ENCODE data around the gene TRAK1.

Gene TRAK1

DNA sequence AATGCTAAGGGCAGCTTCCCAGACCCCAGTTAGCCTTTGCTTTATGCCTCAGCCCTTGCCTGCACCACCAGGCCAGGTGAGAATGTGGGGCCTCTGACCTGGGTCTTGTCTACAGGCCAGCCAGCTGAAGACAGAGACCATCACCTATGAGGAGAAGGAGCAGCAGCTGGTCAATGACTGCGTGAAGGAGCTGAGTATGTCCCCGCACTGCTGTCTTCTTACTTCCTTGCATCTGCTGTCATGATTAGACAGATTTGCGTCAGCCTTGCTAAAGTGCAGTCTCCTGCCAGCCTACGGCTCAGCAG is 100.2 kb downstream of the TRAK1 start:
- no peaks in the 10 kb centered on the region for H3K9me3 ChIP-seq (replicated peaks in 1 of 11)
- peaks cover 52 to 65% (median 58%) of the 10 kb centered on the region in 10 experiments for H3K4me1 ChIP-seq
- no peaks in the 10 kb centered on the region for H3K27me3 ChIP-seq
- H3K4me2 ChIP-seq: peak overlapping the region; percentile 57 to 94 (median 79)
- H3K9ac ChIP-seq: peak overlapping the region in 3 of 11 experiments; percentile 6 to 41 (median 35); a peak in 4 of 22 replicates
- peaks cover 7 to 99% (median 65%) of the 10 kb centered on the region in 11 experiments; a peak in 20 of 22 replicates for H4K20me1 ChIP-seq
- peaks cover 68 to 87% (median 75%) of the 10 kb centered on the region in 11 experiments for H3K36me3 ChIP-seq
- no peak overlapping the region for H3K4me3 ChIP-seq
- H3K27ac ChIP-seq: peak overlapping the region in 9 of 11 experiments; percentile 1 to 76 (median 56); a peak in 11 of 22 replicates
- no peak for TF ChIP-seq Cebpa-rat (IDR thresholded peaks at IDR 0.05)

DNA sequence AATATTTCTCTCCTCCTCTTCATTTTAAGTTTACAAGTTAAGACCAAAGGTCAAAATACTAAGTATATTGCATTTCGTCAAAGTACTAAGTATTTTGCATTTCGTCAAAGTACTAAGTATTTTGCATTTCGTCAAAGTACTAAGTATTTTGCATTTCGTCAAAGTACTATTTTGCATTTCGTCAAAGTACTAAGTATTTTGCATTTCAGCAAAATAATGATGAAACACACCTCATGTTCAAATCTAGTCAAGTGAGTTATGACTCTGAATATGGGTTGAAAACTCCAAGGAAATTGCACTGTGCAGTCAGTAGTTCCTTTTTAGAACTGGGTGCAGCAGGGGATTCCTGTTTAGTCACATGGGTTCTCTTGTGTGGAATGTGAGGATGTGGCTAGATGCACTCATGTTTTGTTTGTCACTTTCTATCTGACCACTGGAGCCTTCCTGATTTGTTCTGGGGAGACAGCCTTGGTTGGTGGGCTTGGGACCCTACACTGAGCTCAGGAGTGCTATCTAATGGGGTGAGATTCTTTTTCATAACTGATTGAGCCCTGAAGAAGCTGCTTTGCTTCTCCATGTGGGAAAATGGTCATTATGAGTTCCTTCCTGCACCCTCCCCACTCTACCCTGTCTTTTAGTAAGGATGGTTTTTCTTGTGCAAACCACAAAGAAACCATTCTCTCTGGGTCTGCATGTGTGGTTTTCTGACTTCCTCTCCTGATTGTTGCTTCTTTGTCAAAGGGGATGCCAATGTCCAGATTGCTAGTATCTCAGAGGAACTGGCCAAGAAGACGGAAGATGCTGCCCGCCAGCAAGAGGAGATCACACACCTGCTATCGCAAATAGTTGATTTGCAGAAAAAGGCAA is 101.4 kb downstream of the TRAK1 start:
- Histone ChIP-seq H3K27me3 (no peaks in the 10 kb centered on the region), H3K36me3 (peaks cover 68 to 87% (median 76%) of the 10 kb centered on the region in 11 experiments), H4K20me1 (peaks cover 7 to 89% (median 58%) of the 10 kb centered on the region in 11 experiments; a peak in 20 of 22 replicates), H3K4me1 (peaks cover 52 to 67% (median 59%) of the 10 kb centered on the region in 10 experiments), H3K9ac (peak overlapping the region in 6 of 11 experiments; percentile 17 to 55 (median 33); a peak in 7 of 22 replicates), H3K9me3 (replicated peaks in 1 of 11) (no peaks in the 10 kb centered on the region), H3K27ac (peak overlapping the region in 10 of 11 experiments; percentile 33 to 76 (median 53); a peak in 19 of 22 replicates), H3K4me3 (peak overlapping the region in 2 of 10 experiments; percentile 4 to 36; a peak in 2 of 20 replicates), H3K4me2 (peak overlapping the region; percentile 57 to 94 (median 79))
- TF ChIP-seq Cebpa-rat (IDR thresholded peaks at IDR 0.05): no peak

DNA sequence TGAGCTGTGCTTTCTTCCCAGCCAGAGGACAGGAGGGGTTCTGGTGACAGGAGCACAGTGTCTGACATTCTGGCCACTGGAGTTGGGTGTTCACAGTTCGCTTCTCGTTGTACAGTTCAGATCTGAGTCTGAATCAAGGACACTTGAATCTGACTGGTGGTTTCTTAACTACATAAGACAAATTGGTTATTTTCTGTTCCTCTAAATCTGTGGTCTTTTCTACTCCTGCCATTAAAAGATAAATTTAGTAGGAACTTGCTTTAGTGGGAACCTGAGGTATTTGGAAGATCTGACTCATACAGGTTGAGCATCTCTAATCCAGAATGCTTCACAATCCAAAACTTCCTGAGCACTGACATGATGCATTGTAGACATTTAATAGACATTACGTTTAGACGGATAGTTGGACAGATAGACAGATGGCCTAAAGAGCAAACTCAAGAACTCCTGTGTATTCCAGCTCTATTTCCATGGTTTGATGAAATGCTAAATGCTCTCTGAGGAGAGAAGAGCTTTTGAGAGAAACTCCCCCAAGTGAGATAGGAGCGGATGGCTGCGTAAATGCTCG is 103.9 kb downstream of the TRAK1 start:
- H3K9me3 ChIP-seq (replicated peaks in 1 of 11): no peaks in the 10 kb centered on the region
- H3K27me3 ChIP-seq: no peaks in the 10 kb centered on the region
- H3K27ac ChIP-seq: peak overlapping the region in 2 of 11 experiments; percentile 26 to 52; a peak in 1 of 22 replicates
- H4K20me1 ChIP-seq: peaks cover 7 to 84% (median 47%) of the 10 kb centered on the region in 11 experiments; a peak in 20 of 22 replicates
- H3K4me2 ChIP-seq: peak overlapping the region; percentile 42 to 94 (median 61)
- peak overlapping the region in 1 of 11 experiments; percentile 22; a peak in 1 of 22 replicates for H3K9ac ChIP-seq
- H3K4me1 ChIP-seq: peaks cover 59 to 73% (median 65%) of the 10 kb centered on the region in 10 experiments
- peaks cover 68 to 87% (median 76%) of the 10 kb centered on the region in 11 experiments for H3K36me3 ChIP-seq
- TF ChIP-seq Cebpa-rat (IDR thresholded peaks at IDR 0.05): no peak
- no peak overlapping the region for H3K4me3 ChIP-seq

DNA sequence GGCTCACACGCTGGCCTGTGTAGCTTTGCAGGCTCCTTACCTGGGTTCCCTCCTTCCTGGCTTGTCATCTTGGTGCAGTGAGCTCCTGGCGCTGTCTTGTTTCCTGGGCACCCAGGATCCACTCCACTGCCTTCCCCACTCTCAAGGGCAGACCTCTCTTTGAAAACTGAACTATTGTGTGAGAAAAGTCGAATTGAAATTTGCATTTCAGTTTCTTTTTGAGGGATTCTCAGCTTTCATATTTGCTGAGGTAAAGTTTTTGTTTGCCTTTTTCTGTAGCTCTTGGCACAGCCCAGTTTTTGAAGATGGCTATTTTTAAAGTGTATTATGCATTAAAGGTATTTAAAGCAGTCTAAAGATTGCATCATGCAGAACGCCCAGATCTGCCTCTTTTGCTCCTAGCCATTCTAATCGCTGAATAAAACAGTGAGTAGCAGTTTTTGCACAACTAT is 104.7 kb downstream of the TRAK1 start:
- H3K4me2 ChIP-seq: peak overlapping the region; percentile 42 to 94 (median 61)
- no peaks in the 10 kb centered on the region for H3K27me3 ChIP-seq
- H3K27ac ChIP-seq: peak overlapping the region in 5 of 11 experiments; percentile 19 to 52 (median 39); a peak in 7 of 22 replicates

DNA sequence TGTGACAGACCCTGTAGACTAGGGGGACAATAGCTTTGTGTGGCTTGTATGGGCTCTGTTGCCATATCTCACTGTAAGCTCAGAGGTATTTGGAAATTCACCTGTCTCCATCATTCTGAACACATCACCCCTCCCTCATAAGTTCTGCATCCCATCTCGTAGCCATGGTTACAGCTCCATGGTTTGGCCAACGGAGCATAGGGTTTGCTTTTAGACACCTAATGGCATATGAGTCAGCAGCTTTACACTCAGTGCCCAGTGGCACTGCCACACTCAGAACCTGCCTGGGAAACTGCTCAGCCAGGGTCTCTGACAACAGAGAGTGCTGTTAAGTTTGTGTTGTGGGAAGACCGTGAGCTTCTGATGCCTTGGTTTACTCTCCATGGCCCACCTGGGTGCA is 107.6 kb downstream of the TRAK1 start:
- Histone ChIP-seq H3K27ac (peak overlapping the region in 1 of 11 experiments; percentile 7; a peak in 1 of 22 replicates), H3K9me3 (replicated peaks in 1 of 11) (no peaks in the 10 kb centered on the region), H3K4me1 (peaks cover 26 to 42% (median 35%) of the 10 kb centered on the region in 10 experiments), H4K20me1 (peaks cover 6 to 48% (median 16%) of the 10 kb centered on the region in 11 experiments; a peak in 14 of 22 replicates), H3K36me3 (peaks cover 98 to 100% (median 99%) of the 10 kb centered on the region in 11 experiments), H3K9ac (no peak overlapping the region), H3K4me2 (no peak overlapping the region), H3K4me3 (no peak overlapping the region), H3K27me3 (no peaks in the 10 kb centered on the region)
- no peak for TF ChIP-seq Cebpa-rat (IDR thresholded peaks at IDR 0.05)

More for the DNA sequence above, 104.7 kb downstream of the TRAK1 start:
- no peak for TF ChIP-seq Cebpa-rat (IDR thresholded peaks at IDR 0.05)
- peaks cover 73 to 89% (median 79%) of the 10 kb centered on the region in 11 experiments for H3K36me3 ChIP-seq
- no peak overlapping the region for H3K4me3 ChIP-seq
- H3K4me1 ChIP-seq: peaks cover 54 to 70% (median 63%) of the 10 kb centered on the region in 10 experiments
- no peaks in the 10 kb centered on the region for H3K9me3 ChIP-seq (replicated peaks in 1 of 11)
- H3K9ac ChIP-seq: peak overlapping the region in 3 of 11 experiments; percentile 16 to 22 (median 21); a peak in 2 of 22 replicates
- peaks cover 7 to 75% (median 40%) of the 10 kb centered on the region in 11 experiments; a peak in 19 of 22 replicates for H4K20me1 ChIP-seq

DNA sequence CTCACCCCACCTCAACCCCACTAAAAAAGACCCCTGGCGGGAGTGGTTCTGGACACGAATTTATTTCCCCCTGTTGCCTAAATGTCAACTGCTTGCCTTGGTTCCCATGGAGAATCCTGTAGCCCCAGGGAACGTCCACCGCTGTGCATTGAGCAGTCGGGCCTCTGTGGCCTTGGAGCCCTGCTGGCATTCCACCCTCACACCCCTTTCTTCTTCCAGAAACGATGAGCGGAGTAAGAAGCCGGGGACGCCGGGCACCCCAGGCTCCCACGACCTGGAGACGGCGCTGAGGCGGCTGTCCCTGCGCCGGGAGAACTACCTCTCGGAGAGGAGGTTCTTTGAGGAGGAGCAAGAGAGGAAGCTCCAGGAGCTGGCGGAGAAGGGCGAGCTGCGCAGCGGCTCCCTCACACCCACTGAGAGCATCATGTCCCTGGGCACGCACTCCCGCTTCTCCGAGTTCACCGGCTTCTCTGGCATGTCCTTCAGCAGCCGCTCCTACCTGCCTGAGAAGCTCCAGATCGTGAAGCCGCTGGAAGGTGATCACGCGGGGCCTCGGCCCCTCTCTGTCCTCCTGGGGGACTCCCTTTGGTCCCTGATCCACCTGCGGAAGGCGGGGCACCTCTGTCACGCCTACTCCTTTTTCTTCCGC is 111.2 kb downstream of the TRAK1 start:
- no peak overlapping the region for H3K9ac ChIP-seq
- H3K36me3 ChIP-seq: peaks cover 97 to 100% (median 99%) of the 10 kb centered on the region in 11 experiments
- peaks cover 7 to 45% (median 14%) of the 10 kb centered on the region in 11 experiments; a peak in 11 of 22 replicates for H4K20me1 ChIP-seq
- H3K4me1 ChIP-seq: peaks cover 8 to 28% (median 20%) of the 10 kb centered on the region in 10 experiments
- TF ChIP-seq Cebpa-rat (IDR thresholded peaks at IDR 0.05): no peak
- H3K9me3 ChIP-seq (replicated peaks in 1 of 11): no peaks in the 10 kb centered on the region
- no peak overlapping the region for H3K27ac ChIP-seq
- H3K27me3 ChIP-seq: no peaks in the 10 kb centered on the region
- H3K4me2 ChIP-seq: no peak overlapping the region
- H3K4me3 ChIP-seq: no peak overlapping the region

DNA sequence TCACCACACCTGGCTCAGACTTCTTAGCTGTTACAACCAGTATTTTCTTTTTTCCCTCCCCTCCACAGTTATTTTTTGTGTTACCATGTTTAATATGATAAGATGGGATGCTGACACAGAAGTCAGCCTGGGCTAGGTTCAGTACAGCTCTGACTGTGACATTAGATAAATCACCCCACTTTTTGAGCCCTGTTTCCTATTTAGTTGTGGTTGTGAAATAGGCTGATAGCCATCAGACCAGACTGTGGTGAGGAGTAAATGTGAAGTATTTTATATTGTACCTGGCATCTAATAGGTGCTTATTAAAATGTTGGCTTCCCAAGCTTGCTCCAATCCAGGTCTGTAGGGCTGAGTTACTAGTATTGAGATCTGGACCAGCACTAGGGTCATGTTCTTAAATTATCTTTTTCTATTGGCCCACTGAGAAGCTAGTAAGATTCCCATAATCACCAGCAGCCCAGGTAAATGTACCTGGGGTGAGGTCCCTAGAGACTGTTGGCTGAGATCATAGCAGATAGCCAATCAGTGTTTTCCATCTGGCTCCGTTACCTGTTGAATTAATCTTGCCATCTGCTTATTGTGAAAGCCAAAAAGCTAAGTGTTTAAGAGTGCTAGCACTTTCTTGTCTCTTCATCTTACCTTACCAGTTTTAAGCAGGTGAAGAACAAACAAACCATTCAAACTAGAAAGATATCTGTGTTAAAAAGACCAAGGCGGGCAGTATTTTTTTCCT is 113.9 kb downstream of the TRAK1 start:
- Histone ChIP-seq H4K20me1 (peaks cover 7 to 51% (median 17%) of the 10 kb centered on the region in 11 experiments; a peak in 13 of 22 replicates), H3K27ac (no peak overlapping the region), H3K27me3 (no peaks in the 10 kb centered on the region), H3K4me2 (no peak overlapping the region), H3K36me3 (peaks cover 95 to 100% (median 100%) of the 10 kb centered on the region in 11 experiments), H3K4me3 (no peak overlapping the region), H3K9ac (no peak overlapping the region), H3K4me1 (peaks cover 1 to 29% (median 21%) of the 10 kb centered on the region in 10 experiments), H3K9me3 (replicated peaks in 1 of 11) (peaks cover 0 to 6% (median 0%) of the 10 kb centered on the region in 11 experiments; a peak in 1 of 22 replicates)
- no peak for TF ChIP-seq Cebpa-rat (IDR thresholded peaks at IDR 0.05)

All from BLaER1 treated with 17β-estradiol and CSF1 and Interleukin-3, amounts not matched to agents 10 nM and 100 nM (cell line).